ENCODE data around the gene GINS2. TPM values are rescaled to one million over a fixed set of nuclear protein-coding genes. Genes with fewer than 3 reads are reported as not detected.

Gene GINS2
- total RNA-seq, 1 experiment from 2014 or later = 53.3 TPM

DNA sequence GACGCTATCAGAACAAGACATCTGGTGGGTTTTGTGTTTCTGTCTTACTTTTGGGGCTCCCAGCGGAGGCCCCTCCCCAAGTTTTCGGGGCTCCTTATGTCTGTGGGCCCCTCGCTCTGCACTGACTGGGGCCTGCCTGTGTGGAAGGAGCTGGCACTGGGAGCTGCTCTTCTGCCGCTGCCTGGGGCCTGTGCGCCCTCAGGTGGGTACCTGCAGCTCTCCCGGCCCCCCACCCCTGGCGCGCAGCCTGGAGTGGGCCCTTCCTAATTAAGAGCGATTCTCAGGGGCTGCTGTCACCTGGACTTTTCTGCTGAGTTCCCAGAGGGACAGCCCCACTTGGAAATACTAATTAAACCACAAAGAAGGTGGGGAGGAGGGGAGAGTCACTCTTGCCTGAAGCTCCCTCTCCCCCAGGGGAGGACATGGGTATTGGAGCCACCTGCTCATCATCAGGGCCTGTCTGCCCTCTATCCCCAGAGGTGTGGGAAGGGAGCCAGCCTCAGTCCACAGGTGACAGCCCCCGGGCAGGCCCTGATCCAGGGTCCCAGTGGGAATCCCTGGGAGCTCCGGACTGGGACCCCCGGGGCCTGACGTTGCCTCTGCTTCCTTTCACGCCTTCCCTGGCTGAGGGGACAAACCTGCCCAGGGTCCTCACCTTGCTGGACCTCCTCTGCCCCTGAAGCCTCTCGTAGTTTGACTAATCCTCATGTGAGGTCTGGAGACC, 39.2 kb downstream of the GINS2 start:
- Histone ChIP-seq H3K4me3 (replicated peaks in 1 of 2; ENCODE audit: low read depth in 1 of 2, low read length in 2 of 2) (no peak overlapping the region), H3K27ac (ENCODE audit: low read depth, low read length) (no peak overlapping the region), H3K79me2 (ENCODE audit: insufficient read depth, low read length) (peaks cover 13% of the 10 kb centered on the region; the same call in 1 of the 2 replicates), H4K20me1 (ENCODE audit: insufficient read depth) (peaks cover 15% of the 10 kb centered on the region; the same call in 1 of the 2 replicates), H3K9me2 (ENCODE audit: insufficient read depth) (no peaks in the 10 kb centered on the region), H3K9ac (ENCODE audit: low read length) (no peak overlapping the region), H3K4me1 (ENCODE audit: control insufficient read depth in 1 of 2, insufficient read depth in 2 of 2, low read length in 2 of 2) (peaks cover 24 to 56% of the 10 kb centered on the region in 2 experiments), H3K27me3 (ENCODE audit: insufficient read depth, low read length) (no peaks in the 10 kb centered on the region), H3K9me3 (ENCODE audit: control insufficient read depth in 1 of 2, insufficient read depth in 1 of 2, low read depth in 1 of 2, low read length in 2 of 2) (no peaks in the 10 kb centered on the region), H2AFZ (ENCODE audit: low read depth, low read length, poor library complexity, severe bottlenecking) (no peak overlapping the region), H3K4me2 (ENCODE audit: low read length) (no peak overlapping the region), H3K36me3 (ENCODE audit: control insufficient read depth in 1 of 2, insufficient read depth in 2 of 2, low read length in 2 of 2) (peaks cover under 1 to 6% of the 10 kb centered on the region in 2 experiments; a peak in 2 of 4 replicates)
- POLR2A ChIA-PET = no interaction called here
- BruUV-seq (replicated peaks) = no TSS peak
- CTCF ChIA-PET = interaction anchor here (1.0 to 1.5 kb wide), 3 partner anchors 10 to 34 kb away, joined by 3 to 7 read pairs (median 3); no protein-coding TSS in a partner anchor
- intact Hi-C loops (cut with micrococcal nuclease) = no loop called here
- DNase-seq (ENCODE audit: low read depth, low spot score) = no peak
- RAD21 ChIA-PET (ENCODE audit: low non-redundant PET in 1 of 2, low total read pairs in 2 of 2, uncharacterized antibody in 2 of 2, unreplicated experiment in 2 of 2) = no interaction called here
- no peak for ATAC-seq
- TF ChIP-seq SRF (IDR thresholded peaks at IDR 0.05; ENCODE audit: low read depth) (no peak), EZH2phosphoT487 (IDR thresholded peaks at IDR 0.05; ENCODE audit: borderline replicate concordance) (no peak), ELF1 (IDR thresholded peaks at IDR 0.05; ENCODE audit: borderline replicate concordance, low read depth) (no peak), SP1 (IDR thresholded peaks at IDR 0.05; ENCODE audit: low read depth) (no peak), RAD21 (IDR thresholded peaks at IDR 0.05; ENCODE audit: low read depth) (no peak), CEBPB (IDR thresholded peaks at IDR 0.05; ENCODE audit: low read depth) (no peak), JUND (IDR thresholded peaks at IDR 0.05) (no peak), FOSL1 (IDR thresholded peaks at IDR 0.05; ENCODE audit: low read depth) (no peak), ZFX (IDR thresholded peaks at IDR 0.05) (no peak), TCF7L2 (IDR thresholded peaks at IDR 0.05; ENCODE audit: borderline replicate concordance, extremely low read depth, insufficient read depth, insufficient read length) (no peak), POLR2AphosphoS5 (IDR thresholded peaks at IDR 0.05; ENCODE audit: low read depth, low read length) (no peak), ZNF274 (IDR thresholded peaks at IDR 0.05; ENCODE audit: low read depth, low read length) (no peak), EZH2 (IDR thresholded peaks at IDR 0.05) (no peak), YY1 (IDR thresholded peaks at IDR 0.05; ENCODE audit: extremely low read depth, insufficient replicate concordance, low read depth, low read length) (no peak)
- TF ChIP-seq, protein P1, sequence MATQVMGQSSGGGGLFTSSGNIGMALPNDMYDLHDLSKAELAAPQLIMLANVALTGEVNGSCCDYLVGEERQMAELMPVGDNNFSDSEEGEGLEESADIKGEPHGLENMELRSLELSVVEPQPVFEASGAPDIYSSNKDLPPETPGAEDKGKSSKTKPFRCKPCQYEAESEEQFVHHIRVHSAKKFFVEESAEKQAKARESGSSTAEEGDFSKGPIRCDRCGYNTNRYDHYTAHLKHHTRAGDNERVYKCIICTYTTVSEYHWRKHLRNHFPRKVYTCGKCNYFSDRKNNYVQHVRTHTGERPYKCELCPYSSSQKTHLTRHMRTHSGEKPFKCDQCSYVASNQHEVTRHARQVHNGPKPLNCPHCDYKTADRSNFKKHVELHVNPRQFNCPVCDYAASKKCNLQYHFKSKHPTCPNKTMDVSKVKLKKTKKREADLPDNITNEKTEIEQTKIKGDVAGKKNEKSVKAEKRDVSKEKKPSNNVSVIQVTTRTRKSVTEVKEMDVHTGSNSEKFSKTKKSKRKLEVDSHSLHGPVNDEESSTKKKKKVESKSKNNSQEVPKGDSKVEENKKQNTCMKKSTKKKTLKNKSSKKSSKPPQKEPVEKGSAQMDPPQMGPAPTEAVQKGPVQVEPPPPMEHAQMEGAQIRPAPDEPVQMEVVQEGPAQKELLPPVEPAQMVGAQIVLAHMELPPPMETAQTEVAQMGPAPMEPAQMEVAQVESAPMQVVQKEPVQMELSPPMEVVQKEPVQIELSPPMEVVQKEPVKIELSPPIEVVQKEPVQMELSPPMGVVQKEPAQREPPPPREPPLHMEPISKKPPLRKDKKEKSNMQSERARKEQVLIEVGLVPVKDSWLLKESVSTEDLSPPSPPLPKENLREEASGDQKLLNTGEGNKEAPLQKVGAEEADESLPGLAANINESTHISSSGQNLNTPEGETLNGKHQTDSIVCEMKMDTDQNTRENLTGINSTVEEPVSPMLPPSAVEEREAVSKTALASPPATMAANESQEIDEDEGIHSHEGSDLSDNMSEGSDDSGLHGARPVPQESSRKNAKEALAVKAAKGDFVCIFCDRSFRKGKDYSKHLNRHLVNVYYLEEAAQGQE (IDR thresholded peaks at IDR 0.05; ENCODE audit: low read depth) = no peak
- TF ChIP-seq, protein P2, sequence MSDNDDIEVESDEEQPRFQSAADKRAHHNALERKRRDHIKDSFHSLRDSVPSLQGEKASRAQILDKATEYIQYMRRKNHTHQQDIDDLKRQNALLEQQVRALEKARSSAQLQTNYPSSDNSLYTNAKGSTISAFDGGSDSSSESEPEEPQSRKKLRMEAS (IDR thresholded peaks at IDR 0.05) = no peak
- TF ChIP-seq, protein P3, sequence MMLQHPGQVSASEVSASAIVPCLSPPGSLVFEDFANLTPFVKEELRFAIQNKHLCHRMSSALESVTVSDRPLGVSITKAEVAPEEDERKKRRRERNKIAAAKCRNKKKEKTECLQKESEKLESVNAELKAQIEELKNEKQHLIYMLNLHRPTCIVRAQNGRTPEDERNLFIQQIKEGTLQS (IDR thresholded peaks at IDR 0.05) = no peak
- TF ChIP-seq, protein P4, sequence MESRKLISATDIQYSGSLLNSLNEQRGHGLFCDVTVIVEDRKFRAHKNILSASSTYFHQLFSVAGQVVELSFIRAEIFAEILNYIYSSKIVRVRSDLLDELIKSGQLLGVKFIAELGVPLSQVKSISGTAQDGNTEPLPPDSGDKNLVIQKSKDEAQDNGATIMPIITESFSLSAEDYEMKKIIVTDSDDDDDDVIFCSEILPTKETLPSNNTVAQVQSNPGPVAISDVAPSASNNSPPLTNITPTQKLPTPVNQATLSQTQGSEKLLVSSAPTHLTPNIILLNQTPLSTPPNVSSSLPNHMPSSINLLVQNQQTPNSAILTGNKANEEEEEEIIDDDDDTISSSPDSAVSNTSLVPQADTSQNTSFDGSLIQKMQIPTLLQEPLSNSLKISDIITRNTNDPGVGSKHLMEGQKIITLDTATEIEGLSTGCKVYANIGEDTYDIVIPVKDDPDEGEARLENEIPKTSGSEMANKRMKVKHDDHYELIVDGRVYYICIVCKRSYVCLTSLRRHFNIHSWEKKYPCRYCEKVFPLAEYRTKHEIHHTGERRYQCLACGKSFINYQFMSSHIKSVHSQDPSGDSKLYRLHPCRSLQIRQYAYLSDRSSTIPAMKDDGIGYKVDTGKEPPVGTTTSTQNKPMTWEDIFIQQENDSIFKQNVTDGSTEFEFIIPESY (IDR thresholded peaks at IDR 0.05; ENCODE audit: extremely low read depth, insufficient replicate concordance, low read length) = no peak
- TF ChIP-seq, protein P5, sequence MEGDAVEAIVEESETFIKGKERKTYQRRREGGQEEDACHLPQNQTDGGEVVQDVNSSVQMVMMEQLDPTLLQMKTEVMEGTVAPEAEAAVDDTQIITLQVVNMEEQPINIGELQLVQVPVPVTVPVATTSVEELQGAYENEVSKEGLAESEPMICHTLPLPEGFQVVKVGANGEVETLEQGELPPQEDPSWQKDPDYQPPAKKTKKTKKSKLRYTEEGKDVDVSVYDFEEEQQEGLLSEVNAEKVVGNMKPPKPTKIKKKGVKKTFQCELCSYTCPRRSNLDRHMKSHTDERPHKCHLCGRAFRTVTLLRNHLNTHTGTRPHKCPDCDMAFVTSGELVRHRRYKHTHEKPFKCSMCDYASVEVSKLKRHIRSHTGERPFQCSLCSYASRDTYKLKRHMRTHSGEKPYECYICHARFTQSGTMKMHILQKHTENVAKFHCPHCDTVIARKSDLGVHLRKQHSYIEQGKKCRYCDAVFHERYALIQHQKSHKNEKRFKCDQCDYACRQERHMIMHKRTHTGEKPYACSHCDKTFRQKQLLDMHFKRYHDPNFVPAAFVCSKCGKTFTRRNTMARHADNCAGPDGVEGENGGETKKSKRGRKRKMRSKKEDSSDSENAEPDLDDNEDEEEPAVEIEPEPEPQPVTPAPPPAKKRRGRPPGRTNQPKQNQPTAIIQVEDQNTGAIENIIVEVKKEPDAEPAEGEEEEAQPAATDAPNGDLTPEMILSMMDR (IDR thresholded peaks at IDR 0.05 in 2 of 3, conservative IDR thresholded peaks at IDR 0.05 in 1 of 3; ENCODE audit: borderline replicate concordance in 1 of 3, insufficient read depth in 1 of 3, low read depth in 2 of 3, low read length in 2 of 3) = no peak
